ENCODE measurements around the gene UGT1A3. TPM values are rescaled to one million over a fixed set of nuclear protein-coding genes. Genes with fewer than 3 reads are reported as not detected.

UGT1A3 gene
- total RNA-seq: not detected in 2 replicates

DNA sequence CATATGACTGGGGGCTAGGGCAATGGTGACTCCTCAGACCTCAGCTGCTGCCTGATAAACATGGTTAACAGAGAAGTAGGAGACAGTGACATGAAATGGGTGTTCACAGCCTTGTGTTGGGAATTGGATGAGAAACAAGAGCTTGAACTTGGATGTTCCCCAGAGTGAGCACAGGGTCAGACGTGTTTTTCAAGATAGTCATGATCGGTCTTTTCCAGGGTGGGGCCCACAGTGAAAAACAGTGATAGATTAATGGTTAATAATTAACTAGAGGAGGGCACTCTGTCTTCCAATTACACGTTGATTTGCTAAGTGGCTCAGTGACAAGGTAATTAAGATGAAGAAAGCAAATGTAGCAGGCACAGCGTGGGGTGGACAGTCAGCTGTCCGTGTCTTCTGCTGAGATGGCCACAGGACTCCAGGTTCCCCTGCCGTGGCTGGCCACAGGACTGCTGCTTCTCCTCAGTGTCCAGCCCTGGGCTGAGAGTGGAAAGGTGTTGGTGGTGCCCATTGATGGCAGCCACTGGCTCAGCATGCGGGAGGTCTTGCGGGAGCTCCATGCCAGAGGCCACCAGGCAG, at the start of gene UGT1A3:
TSS of gene UGT1A3 (plus strand) at position 320 of the 579 bp plus-strand sequence. CDS start at position 405, 85 bp downstream.

GRCh38 chr2:233681521-233682099, 47.2 kb upstream of the UGT1A3 start, which contains the start of gene UGT1A7:
Gene UGT1A7 (plus strand): TSS chr2:233681901. CDS start chr2:233681938, 37 bp downstream.

GRCh38 chr2:233692648-233693047, 36.2 kb upstream of the UGT1A3 start, which contains the start of gene UGT1A6:
Gene UGT1A6 (plus strand): TSS chr2:233692890. CDS start chr2:233693005, 115 bp downstream.

DNA sequence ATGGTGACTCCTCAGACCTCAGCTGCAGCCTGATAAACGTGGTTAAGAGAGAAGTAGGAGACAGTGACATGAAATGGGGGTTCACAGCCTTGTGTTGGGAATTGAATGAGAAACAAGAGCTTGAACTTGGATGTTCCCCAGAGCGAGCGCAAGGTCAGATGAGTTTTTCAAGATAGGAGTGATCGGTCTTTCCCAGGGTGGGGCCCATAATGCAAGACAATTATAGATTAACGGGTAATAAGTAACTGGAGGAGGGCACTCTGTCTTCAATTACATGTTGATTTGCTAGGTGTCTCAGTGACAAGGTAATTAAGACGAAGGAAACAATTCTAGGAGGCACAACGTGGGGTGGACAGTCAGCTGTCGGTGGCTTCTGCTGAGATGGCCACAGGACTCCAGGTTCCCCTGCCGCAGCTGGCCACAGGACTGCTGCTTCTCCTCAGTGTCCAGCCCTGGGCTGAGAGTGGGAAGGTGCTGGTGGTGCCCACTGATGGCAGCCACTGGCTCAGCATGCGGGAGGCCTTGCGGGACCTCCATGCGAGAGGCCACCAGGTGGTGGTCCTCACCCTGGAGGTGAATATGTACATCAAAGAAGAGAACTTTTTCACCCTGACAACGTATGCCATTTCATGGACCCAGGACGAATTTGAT, 16.1 kb upstream of the UGT1A3 start, which contains the start of gene UGT1A5:
TSS of gene UGT1A5 (plus strand) at position 297 of the 651 bp plus-strand sequence. CDS start at position 382, 85 bp downstream.

GRCh38 chr2:233718552-233718951, 10.3 kb upstream of the UGT1A3 start, which contains the start of gene UGT1A4:
Gene UGT1A4 (plus strand): TSS chr2:233718736. CDS start chr2:233718821, 85 bp downstream.

DNA sequence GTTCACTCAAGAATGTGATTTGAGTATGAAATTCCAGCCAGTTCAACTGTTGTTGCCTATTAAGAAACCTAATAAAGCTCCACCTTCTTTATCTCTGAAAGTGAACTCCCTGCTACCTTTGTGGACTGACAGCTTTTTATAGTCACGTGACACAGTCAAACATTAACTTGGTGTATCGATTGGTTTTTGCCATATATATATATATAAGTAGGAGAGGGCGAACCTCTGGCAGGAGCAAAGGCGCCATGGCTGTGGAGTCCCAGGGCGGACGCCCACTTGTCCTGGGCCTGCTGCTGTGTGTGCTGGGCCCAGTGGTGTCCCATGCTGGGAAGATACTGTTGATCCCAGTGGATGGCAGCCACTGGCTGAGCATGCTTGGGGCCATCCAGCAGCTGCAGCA, 31.2 kb downstream of the UGT1A3 start, which contains the start of gene UGT1A1:
TSS of gene UGT1A1 (plus strand) at position 228 of the 400 bp plus-strand sequence. CDS start at position 246, 18 bp downstream.

GRCh38 chr2:233778030-233778429, 49.2 kb downstream of the UGT1A3 start, which contains the start of gene MROH2A:
Gene MROH2A (plus strand): TSS chr2:233778330. CDS start chr2:233779359, 1,029 bp downstream.

Other genes with a start within 250 kb of the UGT1A3 start
- gene USP40, start 162.3 kb upstream of the UGT1A3 start, total RNA-seq: 32.0 and 36.6 TPM in 2 replicates
- not detected in 2 replicates for gene UGT1A8, start 111.4 kb upstream of the UGT1A3 start, total RNA-seq
- not detected in 2 replicates for gene UGT1A10, start 92.6 kb upstream of the UGT1A3 start, total RNA-seq
- not detected in 2 replicates for gene UGT1A9, start 57.1 kb upstream of the UGT1A3 start, total RNA-seq
- gene UGT1A7, start 47.1 kb upstream of the UGT1A3 start, total RNA-seq: not detected in 2 replicates
- not detected in 2 replicates for gene UGT1A6, start 36.2 kb upstream of the UGT1A3 start, total RNA-seq
- not detected in 2 replicates for gene UGT1A5, start 16.1 kb upstream of the UGT1A3 start, total RNA-seq
- gene UGT1A4, start 10.3 kb upstream of the UGT1A3 start, total RNA-seq: not detected in 2 replicates
- not detected in 2 replicates for gene UGT1A1, start 31.2 kb downstream of the UGT1A3 start, total RNA-seq
- not detected in 2 replicates for gene MROH2A, start 49.3 kb downstream of the UGT1A3 start, total RNA-seq
- 42.0 and 56.3 TPM in 2 replicates for gene HJURP, start 125.5 kb downstream of the UGT1A3 start, total RNA-seq
- gene TRPM8, start 188.3 kb downstream of the UGT1A3 start, total RNA-seq: not detected in 2 replicates

Data from thoracic aorta endothelial cell (primary cell).